ENCODE results near the gene NPAS3. TPM values are rescaled to one million over a fixed set of nuclear protein-coding genes. Genes with fewer than 3 reads are reported as not detected.

NPAS3 gene
- total RNA-seq, 1 donor from 2014 or later, result not detected

GRCh38 chr14:33259764-33260163, 321.1 kb downstream of the NPAS3 start:
- H3K9me3 Mint-ChIP-seq, result no peaks in the 10 kb centered on the region
- H3K4me1 Mint-ChIP-seq, result no peaks in the 10 kb centered on the region
- no peak overlapping the region for H3K4me3 Mint-ChIP-seq
- intact Hi-C loops (cut with micrococcal nuclease), result no loop called here
- H3K36me3 Mint-ChIP-seq (ENCODE audit: low read depth), result no peaks in the 10 kb centered on the region
- no peaks in the 10 kb centered on the region for H3K27me3 Mint-ChIP-seq
- no peak for DNase-seq
- no peak overlapping the region for H3K27ac Mint-ChIP-seq

GRCh38 chr14:33271216-33271615, 332.5 kb downstream of the NPAS3 start:
- Mint-ChIP-seq H3K4me1 (no peaks in the 10 kb centered on the region), H3K9me3 (no peaks in the 10 kb centered on the region), H3K4me3 (no peak overlapping the region), H3K27me3 (no peaks in the 10 kb centered on the region), H3K36me3 (ENCODE audit: low read depth) (no peaks in the 10 kb centered on the region), H3K27ac (no peak overlapping the region)
- intact Hi-C loops (cut with micrococcal nuclease), result no loop called here
- DNase-seq, result no peak

- H3K27ac Mint-ChIP-seq, result no peak overlapping the region
- no peak for DNase-seq
- no peaks in the 10 kb centered on the region for H3K9me3 Mint-ChIP-seq
- intact Hi-C loops (cut with micrococcal nuclease), result no loop called here
- H3K36me3 Mint-ChIP-seq (ENCODE audit: low read depth), result no peaks in the 10 kb centered on the region
- no peak overlapping the region for H3K4me3 Mint-ChIP-seq
- no peaks in the 10 kb centered on the region for H3K27me3 Mint-ChIP-seq
- H3K4me1 Mint-ChIP-seq, result no peaks in the 10 kb centered on the region
These were observed 333.2 kb downstream of the NPAS3 start for GRCh38 chr14:33271891-33272290.

DNA sequence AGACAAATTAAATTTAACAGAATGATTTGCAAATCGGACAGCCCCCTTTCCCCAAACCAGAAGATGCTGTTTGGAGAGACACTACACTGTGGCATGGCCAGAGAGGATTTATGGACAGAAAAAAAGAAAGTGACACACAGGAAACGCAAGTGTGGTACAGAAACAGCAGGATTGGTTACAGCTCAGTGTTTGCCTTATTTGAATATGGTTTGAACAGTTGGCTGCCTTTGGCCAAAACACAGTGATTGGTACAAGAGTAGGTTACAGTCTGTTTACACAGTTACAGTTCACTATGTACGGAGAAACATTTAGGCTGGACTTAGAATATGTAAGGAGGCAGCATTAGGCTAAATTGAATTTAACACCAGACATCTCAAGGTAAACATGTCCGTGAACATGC, 335.3 kb downstream of the NPAS3 start:
- intact Hi-C loops (cut with micrococcal nuclease), result no loop called here
- no peaks in the 10 kb centered on the region for H3K4me1 Mint-ChIP-seq

GRCh38 chr14:33275879-33276278, 337.2 kb downstream of the NPAS3 start:
- H3K27me3 Mint-ChIP-seq, result no peaks in the 10 kb centered on the region
- no peak for DNase-seq
- intact Hi-C loops (cut with micrococcal nuclease), result no loop called here
- no peaks in the 10 kb centered on the region for H3K9me3 Mint-ChIP-seq
- H3K36me3 Mint-ChIP-seq (ENCODE audit: low read depth), result no peaks in the 10 kb centered on the region
- no peaks in the 10 kb centered on the region for H3K4me1 Mint-ChIP-seq
- H3K27ac Mint-ChIP-seq, result no peak overlapping the region
- no peak overlapping the region for H3K4me3 Mint-ChIP-seq

More for the DNA sequence above, 335.3 kb downstream of the NPAS3 start:
- H3K4me3 Mint-ChIP-seq, result no peak overlapping the region
- no peak overlapping the region for H3K27ac Mint-ChIP-seq
- H3K27me3 Mint-ChIP-seq, result no peaks in the 10 kb centered on the region
- no peak for DNase-seq
- H3K36me3 Mint-ChIP-seq (ENCODE audit: low read depth), result no peaks in the 10 kb centered on the region
- H3K9me3 Mint-ChIP-seq, result no peaks in the 10 kb centered on the region

DNA sequence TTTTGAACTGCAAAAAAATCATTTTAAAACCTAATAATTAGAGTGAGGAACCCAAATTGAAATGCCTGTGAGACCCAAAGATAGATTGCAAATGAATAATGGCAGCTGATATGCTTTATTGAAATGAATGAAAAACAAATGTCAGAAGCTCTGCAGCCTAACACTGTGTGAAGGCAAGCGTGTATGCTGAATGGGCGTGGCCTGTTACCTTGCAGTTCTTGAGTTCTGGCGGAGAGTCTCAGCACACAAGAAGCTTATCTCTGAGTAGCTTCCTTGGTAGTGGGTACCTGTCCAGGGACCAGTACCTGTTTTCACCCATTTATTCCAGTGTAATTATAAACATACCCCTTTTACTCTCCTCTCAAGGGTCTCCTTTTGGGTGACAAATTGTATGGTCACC, 341.2 kb downstream of the NPAS3 start:
- Mint-ChIP-seq H3K4me3 (no peak overlapping the region), H3K27me3 (no peaks in the 10 kb centered on the region), H3K36me3 (ENCODE audit: low read depth) (no peaks in the 10 kb centered on the region), H3K9me3 (no peaks in the 10 kb centered on the region), H3K4me1 (no peaks in the 10 kb centered on the region), H3K27ac (no peak overlapping the region)
- intact Hi-C loops (cut with micrococcal nuclease), result no loop called here
- DNase-seq, result no peak

- H3K27ac Mint-ChIP-seq, result no peak overlapping the region
- no peak for DNase-seq
- no peak overlapping the region for H3K4me3 Mint-ChIP-seq
- no peaks in the 10 kb centered on the region for H3K4me1 Mint-ChIP-seq
- no peaks in the 10 kb centered on the region for H3K9me3 Mint-ChIP-seq
- intact Hi-C loops (cut with micrococcal nuclease), result no loop called here
- H3K36me3 Mint-ChIP-seq (ENCODE audit: low read depth), result no peaks in the 10 kb centered on the region
- H3K27me3 Mint-ChIP-seq, result no peaks in the 10 kb centered on the region
These were observed 342.0 kb downstream of the NPAS3 start for GRCh38 chr14:33280646-33281045.

DNA sequence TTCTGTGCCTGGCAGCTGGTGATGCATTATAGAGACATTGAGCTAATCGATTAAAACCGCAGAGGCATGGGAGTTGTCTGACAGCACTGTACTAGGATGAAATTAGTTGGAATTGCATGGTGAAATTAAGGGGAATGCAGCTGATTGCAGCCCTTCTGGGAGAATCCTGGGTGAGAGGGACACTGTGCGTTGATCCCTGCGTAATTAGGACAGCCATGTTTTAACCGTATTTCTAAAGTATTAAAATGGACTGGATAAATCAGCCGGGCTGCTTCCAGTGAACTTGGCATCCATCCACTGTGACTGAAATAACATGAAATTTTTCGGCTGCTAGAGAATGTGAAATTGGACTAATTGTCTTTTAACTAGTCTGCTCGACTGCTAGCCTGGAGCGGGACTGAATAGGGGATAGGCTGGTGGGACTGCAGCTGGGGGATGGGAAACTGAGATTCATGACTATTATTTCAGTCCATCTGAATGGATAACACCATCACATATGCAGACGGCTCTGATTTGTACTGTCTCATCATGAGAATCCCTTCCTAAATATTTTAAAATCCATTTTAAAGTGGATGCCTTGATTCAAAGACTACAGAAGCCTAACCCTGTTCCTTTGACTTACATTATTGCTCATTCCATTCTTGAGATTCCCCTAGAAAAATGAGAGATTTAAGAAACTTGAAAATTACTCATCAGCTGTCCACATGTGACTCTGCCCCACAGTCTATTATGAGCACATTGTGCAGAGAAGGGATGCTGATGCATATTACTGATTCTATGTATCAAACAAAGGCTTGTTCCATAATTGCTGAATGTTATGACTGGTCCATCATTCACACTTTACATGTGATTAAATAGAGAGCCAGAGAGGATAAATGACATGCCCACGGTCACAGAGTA, 343.9 kb downstream of the NPAS3 start:
- no peak overlapping the region for H3K4me3 Mint-ChIP-seq
- H3K4me1 Mint-ChIP-seq, result no peaks in the 10 kb centered on the region
- H3K36me3 Mint-ChIP-seq (ENCODE audit: low read depth), result no peaks in the 10 kb centered on the region
- H3K9me3 Mint-ChIP-seq, result no peaks in the 10 kb centered on the region
- no peak for DNase-seq
- intact Hi-C loops (cut with micrococcal nuclease), result no loop called here
- no peak overlapping the region for H3K27ac Mint-ChIP-seq
- no peaks in the 10 kb centered on the region for H3K27me3 Mint-ChIP-seq

DNA sequence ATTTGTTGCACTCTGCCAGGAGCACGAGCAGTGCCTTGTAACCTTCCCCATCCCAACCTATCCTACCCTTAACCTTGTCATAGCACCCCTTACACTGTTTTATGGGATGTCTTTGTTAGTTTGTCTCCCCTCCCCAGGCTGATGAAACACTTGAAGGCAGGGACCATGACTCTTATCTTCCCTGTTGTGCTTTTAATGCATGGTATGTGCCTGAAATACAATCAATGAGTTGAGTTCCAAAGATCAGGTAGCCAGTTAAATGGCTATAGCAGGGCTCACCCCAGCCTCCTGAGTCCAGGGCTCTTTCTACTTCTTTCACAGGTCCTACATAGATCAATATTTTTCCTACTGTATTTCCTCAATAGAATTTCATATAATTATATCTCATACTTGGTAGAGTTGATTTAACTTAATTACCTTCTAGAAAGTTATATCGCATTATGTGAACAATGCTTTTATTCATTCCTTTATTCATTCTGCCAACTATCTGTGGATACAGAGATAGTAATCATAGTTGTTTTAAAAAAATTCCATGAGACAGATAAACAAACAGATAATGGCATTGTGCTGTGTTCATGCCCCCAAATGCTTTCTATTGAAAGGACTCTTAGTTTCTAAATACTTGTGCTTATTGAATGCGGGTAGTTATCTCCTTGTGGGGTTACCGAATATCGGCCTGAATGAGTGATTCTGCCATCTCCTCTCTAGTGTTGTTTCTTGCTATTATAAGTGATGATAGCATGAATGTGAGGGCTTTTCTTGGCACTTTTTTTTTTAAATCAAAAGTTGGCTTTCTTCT, 347.4 kb downstream of the NPAS3 start:
- DNase-seq, result no peak
- Mint-ChIP-seq H3K36me3 (ENCODE audit: low read depth) (no peaks in the 10 kb centered on the region), H3K27me3 (no peaks in the 10 kb centered on the region), H3K4me3 (no peak overlapping the region), H3K4me1 (no peaks in the 10 kb centered on the region), H3K9me3 (no peaks in the 10 kb centered on the region), H3K27ac (no peak overlapping the region)
- intact Hi-C loops (cut with micrococcal nuclease), result no loop called here

DNA sequence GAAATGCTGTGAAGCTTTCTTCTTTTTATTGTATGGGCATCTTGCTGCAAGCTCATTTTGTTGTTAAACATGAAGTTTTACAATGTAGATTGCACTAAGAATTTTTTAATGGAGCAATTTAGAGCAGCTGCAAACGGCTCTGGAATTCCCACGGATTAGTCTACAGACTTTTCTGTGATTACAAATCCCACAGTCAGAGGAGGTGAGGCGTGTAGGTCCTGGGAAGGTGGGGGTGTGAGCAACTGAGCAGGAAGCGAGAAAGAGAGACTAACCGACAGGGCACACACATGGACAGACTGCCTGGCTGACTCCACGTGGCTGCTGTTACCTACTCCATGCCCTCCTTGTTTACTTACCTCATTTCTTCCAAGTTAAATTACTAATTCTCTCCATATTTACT, 348.5 kb downstream of the NPAS3 start:
- intact Hi-C loops (cut with micrococcal nuclease), result no loop called here

GRCh38 chr14:33290641-33291040, 352.0 kb downstream of the NPAS3 start:
- no peak overlapping the region for H3K27ac Mint-ChIP-seq
- no peaks in the 10 kb centered on the region for H3K36me3 Mint-ChIP-seq (ENCODE audit: low read depth)
- no peak for DNase-seq
- H3K4me1 Mint-ChIP-seq, result no peaks in the 10 kb centered on the region
- no peak overlapping the region for H3K4me3 Mint-ChIP-seq
- H3K27me3 Mint-ChIP-seq, result no peaks in the 10 kb centered on the region
- intact Hi-C loops (cut with micrococcal nuclease), result no loop called here
- H3K9me3 Mint-ChIP-seq, result no peaks in the 10 kb centered on the region

More for the DNA sequence above, 348.5 kb downstream of the NPAS3 start:
- H3K9me3 Mint-ChIP-seq, result no peaks in the 10 kb centered on the region
- H3K36me3 Mint-ChIP-seq (ENCODE audit: low read depth), result no peaks in the 10 kb centered on the region
- DNase-seq, result no peak
- no peak overlapping the region for H3K27ac Mint-ChIP-seq
- no peaks in the 10 kb centered on the region for H3K4me1 Mint-ChIP-seq
- H3K27me3 Mint-ChIP-seq, result no peaks in the 10 kb centered on the region
- no peak overlapping the region for H3K4me3 Mint-ChIP-seq

DNA sequence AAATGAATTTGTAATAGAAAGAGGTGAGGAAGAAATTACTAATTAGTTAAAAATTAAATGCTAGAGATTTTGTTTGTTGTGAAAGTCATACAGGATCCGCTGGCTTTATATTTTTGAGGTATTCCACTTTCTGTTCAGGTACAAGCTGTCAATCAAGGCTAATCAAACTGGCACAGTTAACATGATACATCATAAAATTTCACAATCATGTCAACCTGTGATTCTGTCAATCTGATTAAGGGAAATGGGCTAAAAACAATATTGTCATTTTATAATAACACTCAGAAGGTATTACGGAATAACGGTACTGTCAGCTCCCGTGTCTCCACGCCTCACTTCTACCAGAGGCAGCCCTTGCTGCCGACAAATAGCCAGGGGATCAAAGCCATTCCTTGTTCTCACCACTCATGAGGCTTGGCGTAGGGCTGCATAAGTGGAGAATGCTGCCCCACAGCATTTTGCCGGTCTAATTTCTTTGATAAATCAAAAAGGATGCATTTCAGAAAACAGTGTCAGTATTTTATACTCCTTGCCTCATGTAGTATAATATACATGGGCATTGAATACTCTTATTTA, 352.9 kb downstream of the NPAS3 start:
- DNase-seq, result no peak
- Mint-ChIP-seq H3K4me3 (no peak overlapping the region), H3K36me3 (ENCODE audit: low read depth) (no peaks in the 10 kb centered on the region), H3K27ac (no peak overlapping the region), H3K27me3 (no peaks in the 10 kb centered on the region), H3K9me3 (no peaks in the 10 kb centered on the region), H3K4me1 (no peaks in the 10 kb centered on the region)
- intact Hi-C loops (cut with micrococcal nuclease), result no loop called here

GRCh38 chr14:33294419-33294818, 355.7 kb downstream of the NPAS3 start:
- Mint-ChIP-seq H3K36me3 (ENCODE audit: low read depth) (no peaks in the 10 kb centered on the region), H3K27ac (no peak overlapping the region), H3K4me3 (no peak overlapping the region), H3K9me3 (no peaks in the 10 kb centered on the region), H3K4me1 (no peaks in the 10 kb centered on the region), H3K27me3 (no peaks in the 10 kb centered on the region)
- no peak for DNase-seq
- intact Hi-C loops (cut with micrococcal nuclease), result no loop called here

- H3K4me1 Mint-ChIP-seq, result no peaks in the 10 kb centered on the region
- no peak overlapping the region for H3K4me3 Mint-ChIP-seq
- intact Hi-C loops (cut with micrococcal nuclease), result no loop called here
These were observed 358.9 kb downstream of the NPAS3 start for GRCh38 chr14:33297565-33297964.

More at GRCh38 chr14:33297565-33297964, 358.9 kb downstream of the NPAS3 start:
- no peaks in the 10 kb centered on the region for H3K9me3 Mint-ChIP-seq
- H3K27ac Mint-ChIP-seq, result no peak overlapping the region
- H3K27me3 Mint-ChIP-seq, result no peaks in the 10 kb centered on the region
- no peaks in the 10 kb centered on the region for H3K36me3 Mint-ChIP-seq (ENCODE audit: low read depth)
- no peak for DNase-seq
